Colon (tissue), 2 donors: ENCODE measurements around the gene HOXB7.

Source experiments
- FAIRE-seq: peaks from 2 replicates; lab custom pipeline; 2012; peaks lifted over from hg19 to GRCh38; lab: Jason Lieb, UNC
- donor health status: control.
- donor health status: control.

Gene HOXB7

GRCh38 chr17:48579471-48579759 is 31.4 kb downstream of the HOXB7 start:
- no peak for FAIRE-seq

GRCh38 chr17:48578616-48579470 is 32.0 kb downstream of the HOXB7 start:
- no peak for FAIRE-seq

- no peak for FAIRE-seq
Observed at GRCh38 chr17:48577946-48578615, 32.7 kb downstream of the HOXB7 start, which contains the start of gene HOXB4. Gene HOXB4, minus strand, starts transcription at chr17:48578350. Its CDS starts 31 bp downstream, at chr17:48578319.

- FAIRE-seq = no peak
Observed at GRCh38 chr17:48577330-48577945, 33.4 kb downstream of the HOXB7 start.

- no peak for FAIRE-seq
Observed at GRCh38 chr17:48576479-48577309, 34.1 kb downstream of the HOXB7 start.

DNA sequence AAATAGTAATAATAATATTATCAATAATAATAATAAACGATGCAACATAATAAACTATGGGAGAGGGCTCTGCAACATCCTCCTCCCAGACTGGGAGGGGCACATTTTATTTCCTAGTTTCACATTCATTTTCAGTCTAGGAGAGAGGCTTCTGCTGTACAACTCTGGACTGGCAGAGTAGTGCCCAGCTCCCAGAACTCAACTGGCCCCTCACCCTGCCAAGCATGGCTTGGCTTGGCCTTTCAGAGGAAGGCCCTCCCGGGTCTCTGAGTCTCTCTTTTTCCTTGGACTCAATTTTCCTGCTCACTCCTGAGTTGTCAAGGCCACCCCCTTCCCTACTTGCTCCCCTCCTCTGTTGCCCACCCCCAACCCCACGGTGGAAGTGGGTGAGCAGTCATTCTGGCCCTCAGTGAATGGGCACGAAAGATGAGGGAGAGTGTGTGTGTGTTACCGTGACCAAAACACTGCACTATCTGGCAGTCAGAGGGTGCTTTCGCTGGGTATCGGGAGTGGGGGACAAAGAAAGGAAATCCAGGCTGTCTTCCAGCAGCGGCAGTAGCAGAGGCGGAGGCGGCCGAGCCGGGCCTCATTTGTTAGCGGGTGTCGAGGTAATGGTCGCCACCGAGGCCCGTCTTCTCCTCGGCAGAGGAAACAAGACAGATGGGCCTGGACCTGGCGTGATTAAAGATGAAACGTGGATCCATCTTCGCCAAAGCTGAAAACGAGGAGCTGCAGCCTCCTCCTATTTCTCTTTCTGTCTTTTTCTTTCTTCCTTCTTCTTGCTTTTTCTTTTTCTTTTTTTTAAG is 34.9 kb downstream of the HOXB7 start:
- FAIRE-seq = no peak

DNA sequence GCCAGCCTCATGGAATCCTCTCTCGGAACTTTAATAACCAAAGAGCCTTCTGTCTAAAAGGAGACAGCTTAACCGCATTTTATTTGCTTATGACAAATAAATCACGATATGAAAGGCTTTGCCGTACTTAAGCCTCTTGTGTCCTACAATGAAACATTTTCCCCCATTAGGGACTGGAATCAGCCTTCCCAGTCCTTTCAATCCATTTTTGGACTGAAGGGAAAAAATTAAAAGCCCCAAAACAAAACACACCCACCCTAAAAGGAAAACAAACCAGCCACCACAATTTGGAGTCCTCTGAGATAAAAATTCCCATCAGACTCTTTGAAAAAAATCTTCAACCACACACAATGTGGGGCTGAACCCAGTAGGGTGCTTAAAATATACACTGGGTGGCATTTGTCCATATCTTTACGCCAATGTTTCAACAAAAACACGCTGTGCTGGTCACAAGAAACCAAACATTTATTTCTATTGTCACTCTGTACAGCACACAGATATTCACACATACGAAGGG is 35.7 kb downstream of the HOXB7 start:
- FAIRE-seq = no peak

- no peak for FAIRE-seq
Observed at GRCh38 chr17:48574505-48575065, 36.2 kb downstream of the HOXB7 start.

GRCh38 chr17:48571826-48572417 is 38.9 kb downstream of the HOXB7 start:
- FAIRE-seq = no peak

GRCh38 chr17:48571024-48571818 is 39.6 kb downstream of the HOXB7 start:
- FAIRE-seq = no peak

- no peak for FAIRE-seq
Observed at GRCh38 chr17:48570325-48571023, 40.3 kb downstream of the HOXB7 start.

DNA sequence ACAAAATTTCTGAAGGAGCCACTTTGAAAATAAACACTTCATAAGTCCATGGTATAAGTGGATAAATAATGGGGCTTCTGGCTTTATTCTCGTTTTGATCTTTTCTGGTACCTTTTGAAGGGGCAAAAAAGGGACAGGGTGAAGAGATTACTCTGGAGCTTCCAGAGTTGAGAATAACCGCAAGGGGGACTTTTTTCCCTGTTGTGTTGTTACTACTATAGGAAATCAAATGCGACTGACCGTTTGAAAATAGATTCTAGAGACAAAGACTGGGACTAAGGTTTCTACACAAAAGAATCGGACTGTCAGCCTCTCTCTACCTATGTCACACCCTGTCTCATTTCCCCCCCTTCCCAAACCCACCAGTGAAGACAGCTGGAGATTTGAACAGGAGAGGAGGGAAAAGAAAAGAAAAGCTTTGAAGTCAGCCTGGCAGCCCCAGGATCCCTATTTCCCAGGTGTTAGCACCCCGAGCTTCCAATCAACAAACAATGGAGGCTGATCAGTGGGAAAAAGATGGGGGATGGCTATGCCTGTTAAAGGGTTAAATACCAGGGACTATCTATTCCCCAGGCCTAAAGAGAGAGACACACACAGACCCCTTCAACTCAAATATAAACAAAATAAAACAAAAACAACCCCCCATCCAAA is 41.0 kb downstream of the HOXB7 start:
- no peak for FAIRE-seq

DNA sequence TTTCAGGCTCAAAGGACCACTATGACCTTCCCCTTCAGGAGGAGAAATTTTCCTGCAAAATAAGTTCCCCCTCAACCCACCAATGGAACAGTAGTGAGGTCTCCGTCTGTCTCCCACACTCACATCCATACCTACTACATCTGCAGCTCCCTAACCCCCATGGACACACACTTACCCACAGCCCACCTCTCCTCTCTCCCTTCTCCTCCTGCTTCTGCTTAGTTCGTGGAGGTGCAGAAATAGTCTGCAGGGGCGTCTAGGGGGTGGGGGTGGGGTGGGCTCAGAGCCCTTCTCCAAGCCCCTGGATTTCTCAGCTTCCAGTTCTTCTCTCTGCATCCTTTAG is 41.6 kb downstream of the HOXB7 start:
- FAIRE-seq = no peak

DNA sequence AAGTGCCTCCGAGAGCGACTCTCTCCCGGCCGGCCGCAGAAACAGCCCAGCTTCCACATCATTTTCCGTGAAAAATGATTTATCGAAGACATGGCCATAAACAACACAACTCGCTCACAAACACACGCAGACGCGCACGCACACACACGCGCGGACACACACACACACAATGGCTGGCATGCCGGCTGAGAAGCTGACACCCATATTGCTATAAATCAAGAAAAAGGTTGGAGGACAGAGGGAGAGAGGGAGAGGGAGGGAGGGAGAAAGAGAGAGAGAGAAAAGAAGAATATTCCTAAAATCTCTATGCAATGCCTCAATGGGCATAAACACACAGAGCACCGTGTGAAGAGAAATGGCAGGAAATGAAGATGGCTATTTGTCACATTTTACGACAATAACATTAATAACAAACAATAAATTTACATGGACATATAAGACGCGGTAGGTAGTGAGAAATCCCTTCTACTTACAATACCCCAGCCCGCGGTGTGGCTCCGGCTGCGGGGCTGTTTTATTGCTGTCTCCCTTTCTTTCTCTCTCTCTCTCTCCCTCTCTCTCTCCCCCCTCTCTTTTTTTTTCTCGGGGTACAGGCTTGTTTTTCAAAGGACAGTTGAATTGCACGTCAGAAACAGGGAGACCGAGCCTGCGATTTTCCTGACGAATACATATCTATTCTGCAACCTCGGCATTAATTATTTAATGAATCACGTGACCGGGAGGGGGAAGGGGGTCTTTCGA is 42.1 kb downstream of the HOXB7 start:
- FAIRE-seq = no peak

GRCh38 chr17:48567646-48568354 is 43.0 kb downstream of the HOXB7 start:
- no peak for FAIRE-seq

GRCh38 chr17:48567209-48567608 is 43.6 kb downstream of the HOXB7 start:
- FAIRE-seq = no peak

GRCh38 chr17:48566717-48567116 is 44.1 kb downstream of the HOXB7 start:
- no peak for FAIRE-seq
